Measurements from ENCODE around the gene SRPRA. TPM values are rescaled to one million over a fixed set of nuclear protein-coding genes. Genes with fewer than 3 reads are reported as not detected.

Gene SRPRA
- total RNA-seq, 1 donor from 2014 or later, result 40.0 TPM

DNA sequence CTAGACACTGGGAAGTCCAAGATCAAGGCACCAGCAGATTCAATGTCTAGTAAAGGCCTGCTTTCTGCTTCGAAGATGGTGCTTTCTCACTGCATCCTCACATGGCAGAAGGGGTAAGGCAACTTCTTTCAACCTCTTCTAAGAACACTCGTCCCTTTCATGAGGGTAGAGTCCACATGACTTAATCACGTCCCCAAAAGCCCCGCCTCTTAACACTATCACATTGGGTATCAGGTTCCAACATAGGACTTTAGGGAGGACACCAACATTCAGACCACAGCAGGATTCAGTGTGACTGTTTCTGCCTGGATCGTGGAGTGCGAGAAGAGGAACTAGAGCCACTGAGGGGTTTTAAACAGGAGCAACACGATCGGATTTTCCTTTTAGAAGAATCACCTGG is 10.5 kb upstream of the SRPRA start:
- Histone ChIP-seq H3F3A (ENCODE audit: low read depth) (peaks cover 16% of the 10 kb centered on the region), H3K27ac (no peak overlapping the region), H3K27me3 (peaks cover 20% of the 10 kb centered on the region), H3K4me3 (no peak overlapping the region), H3K36me3 (no peaks in the 10 kb centered on the region), H3K79me2 (ENCODE audit: low read depth) (peaks cover 2% of the 10 kb centered on the region), H4K20me1 (ENCODE audit: low read depth) (no peaks in the 10 kb centered on the region), H3K9me3 (ENCODE audit: low read depth) (no peaks in the 10 kb centered on the region), H3K9ac (no peak overlapping the region), H3K4me2 (no peak overlapping the region), H3K4me1 (peaks cover 7% of the 10 kb centered on the region), H2AFZ (replicated peaks) (no peak overlapping the region)
- Mint-ChIP-seq H3K9me3 (no peaks in the 10 kb centered on the region), H3K36me3 (peaks cover 22% of the 10 kb centered on the region), H3K27ac (no peak overlapping the region), H3K4me1 (peaks cover 20% of the 10 kb centered on the region), H3K27me3 (ENCODE audit: insufficient read depth, low read depth) (peaks cover 9% of the 10 kb centered on the region), H3K4me3 (no peak overlapping the region)
- no peak for TF ChIP-seq EZH2 (IDR thresholded peaks at IDR 0.05)
- TF ChIP-seq, protein P1, sequence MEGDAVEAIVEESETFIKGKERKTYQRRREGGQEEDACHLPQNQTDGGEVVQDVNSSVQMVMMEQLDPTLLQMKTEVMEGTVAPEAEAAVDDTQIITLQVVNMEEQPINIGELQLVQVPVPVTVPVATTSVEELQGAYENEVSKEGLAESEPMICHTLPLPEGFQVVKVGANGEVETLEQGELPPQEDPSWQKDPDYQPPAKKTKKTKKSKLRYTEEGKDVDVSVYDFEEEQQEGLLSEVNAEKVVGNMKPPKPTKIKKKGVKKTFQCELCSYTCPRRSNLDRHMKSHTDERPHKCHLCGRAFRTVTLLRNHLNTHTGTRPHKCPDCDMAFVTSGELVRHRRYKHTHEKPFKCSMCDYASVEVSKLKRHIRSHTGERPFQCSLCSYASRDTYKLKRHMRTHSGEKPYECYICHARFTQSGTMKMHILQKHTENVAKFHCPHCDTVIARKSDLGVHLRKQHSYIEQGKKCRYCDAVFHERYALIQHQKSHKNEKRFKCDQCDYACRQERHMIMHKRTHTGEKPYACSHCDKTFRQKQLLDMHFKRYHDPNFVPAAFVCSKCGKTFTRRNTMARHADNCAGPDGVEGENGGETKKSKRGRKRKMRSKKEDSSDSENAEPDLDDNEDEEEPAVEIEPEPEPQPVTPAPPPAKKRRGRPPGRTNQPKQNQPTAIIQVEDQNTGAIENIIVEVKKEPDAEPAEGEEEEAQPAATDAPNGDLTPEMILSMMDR (IDR thresholded peaks at IDR 0.05), result no peak
- TF ChIP-seq EZH2phosphoT487 (IDR thresholded peaks at IDR 0.05), result no peak
- DNase-seq (ENCODE audit: low spot score), result no peak

DNA sequence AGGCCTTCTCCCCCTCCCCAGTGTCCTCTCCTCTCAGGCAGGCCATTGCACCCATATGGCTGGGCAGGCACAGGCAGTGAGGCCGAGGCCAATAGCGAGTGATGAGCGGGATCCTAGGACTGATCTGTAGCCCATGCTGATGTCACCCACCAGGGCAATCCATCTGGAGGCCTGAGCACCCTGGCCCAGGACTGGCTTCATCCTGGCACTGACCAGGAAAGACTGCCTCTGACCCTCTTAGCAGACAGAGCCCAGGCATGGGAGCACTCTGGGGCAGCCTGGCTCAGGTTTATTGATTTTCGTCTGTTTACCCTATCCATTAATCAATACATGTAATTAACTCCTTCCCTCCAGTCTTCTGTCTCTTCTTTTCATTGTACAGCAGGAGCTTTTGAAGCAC is 9.1 kb upstream of the SRPRA start:
- peaks cover 29% of the 10 kb centered on the region for H3K36me3 Mint-ChIP-seq
- peaks cover 9% of the 10 kb centered on the region for H3K27me3 Mint-ChIP-seq (ENCODE audit: insufficient read depth, low read depth)
- no peak overlapping the region for H3K27ac ChIP-seq
- TF ChIP-seq EZH2 (IDR thresholded peaks at IDR 0.05) (no peak), EZH2phosphoT487 (IDR thresholded peaks at IDR 0.05) (no peak)
- TF ChIP-seq, protein P1 (IDR thresholded peaks at IDR 0.05), result no peak
- no peaks in the 10 kb centered on the region for H3K4me1 ChIP-seq
- no peak overlapping the region for H3K4me3 ChIP-seq
- peaks cover 12% of the 10 kb centered on the region for H3K27me3 ChIP-seq
- peaks cover 15% of the 10 kb centered on the region for H3K4me1 Mint-ChIP-seq
- no peak overlapping the region for H3K9ac ChIP-seq
- no peaks in the 10 kb centered on the region for H4K20me1 ChIP-seq (ENCODE audit: low read depth)
- H3K4me3 Mint-ChIP-seq, result no peak overlapping the region
- no peaks in the 10 kb centered on the region for H3K36me3 ChIP-seq
- H3K9me3 Mint-ChIP-seq, result no peaks in the 10 kb centered on the region
- H3K27ac Mint-ChIP-seq, result no peak overlapping the region
- no peak overlapping the region for H3K4me2 ChIP-seq
- H2AFZ ChIP-seq (replicated peaks), result no peak overlapping the region
- peaks cover 9% of the 10 kb centered on the region for H3F3A ChIP-seq (ENCODE audit: low read depth)
- no peaks in the 10 kb centered on the region for H3K79me2 ChIP-seq (ENCODE audit: low read depth)
- no peaks in the 10 kb centered on the region for H3K9me3 ChIP-seq (ENCODE audit: low read depth)
- DNase-seq (ENCODE audit: low spot score), result no peak

DNA sequence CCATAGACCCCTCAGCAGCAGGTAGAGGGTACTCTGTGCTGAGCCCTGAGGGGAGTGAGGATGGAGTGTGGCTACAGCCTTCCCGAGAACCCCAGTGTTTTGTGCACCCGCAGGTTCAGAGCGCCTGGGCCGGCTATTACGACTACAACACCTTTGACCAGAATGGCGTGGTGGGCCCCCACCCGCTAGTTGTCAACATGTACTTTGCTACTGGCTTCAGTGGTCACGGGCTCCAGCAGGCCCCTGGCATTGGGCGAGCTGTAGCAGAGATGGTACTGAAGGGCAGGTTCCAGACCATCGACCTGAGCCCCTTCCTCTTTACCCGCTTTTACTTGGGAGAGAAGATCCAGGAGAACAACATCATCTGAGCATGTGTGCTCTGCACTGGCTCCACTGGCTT is 8.6 kb upstream of the SRPRA start:
- Mint-ChIP-seq H3K9me3 (no peaks in the 10 kb centered on the region), H3K27me3 (ENCODE audit: insufficient read depth, low read depth) (peaks cover 9% of the 10 kb centered on the region), H3K4me1 (peaks cover 12% of the 10 kb centered on the region), H3K27ac (no peak overlapping the region), H3K4me3 (no peak overlapping the region), H3K36me3 (peaks cover 33% of the 10 kb centered on the region)
- H3K4me1 ChIP-seq, result no peaks in the 10 kb centered on the region
- peaks cover 12% of the 10 kb centered on the region for H3K27me3 ChIP-seq
- TF ChIP-seq, protein P1 (IDR thresholded peaks at IDR 0.05), result no peak
- TF ChIP-seq EZH2 (IDR thresholded peaks at IDR 0.05) (no peak), EZH2phosphoT487 (IDR thresholded peaks at IDR 0.05) (no peak)
- H3K27ac ChIP-seq, result no peak overlapping the region
- DNase-seq (ENCODE audit: low spot score), result no peak
- H4K20me1 ChIP-seq (ENCODE audit: low read depth), result no peaks in the 10 kb centered on the region
- no peaks in the 10 kb centered on the region for H3K79me2 ChIP-seq (ENCODE audit: low read depth)
- peaks cover 4% of the 10 kb centered on the region for H3F3A ChIP-seq (ENCODE audit: low read depth)
- H2AFZ ChIP-seq (replicated peaks), result no peak overlapping the region
- no peaks in the 10 kb centered on the region for H3K9me3 ChIP-seq (ENCODE audit: low read depth)
- no peak overlapping the region for H3K4me2 ChIP-seq
- H3K4me3 ChIP-seq, result no peak overlapping the region
- no peak overlapping the region for H3K9ac ChIP-seq
- H3K36me3 ChIP-seq, result no peaks in the 10 kb centered on the region

All from neural progenitor cell (in vitro differentiated cells).